LoVo (cell line): ENCODE results near the gene TBC1D2B.

Source experiments
- DNase-seq: peaks from one replicate; pipeline ENCODE4 v3.0.0-alpha.2; 2016; ENCODE audit warnings: low spot score

The TBC1D2B gene

DNA sequence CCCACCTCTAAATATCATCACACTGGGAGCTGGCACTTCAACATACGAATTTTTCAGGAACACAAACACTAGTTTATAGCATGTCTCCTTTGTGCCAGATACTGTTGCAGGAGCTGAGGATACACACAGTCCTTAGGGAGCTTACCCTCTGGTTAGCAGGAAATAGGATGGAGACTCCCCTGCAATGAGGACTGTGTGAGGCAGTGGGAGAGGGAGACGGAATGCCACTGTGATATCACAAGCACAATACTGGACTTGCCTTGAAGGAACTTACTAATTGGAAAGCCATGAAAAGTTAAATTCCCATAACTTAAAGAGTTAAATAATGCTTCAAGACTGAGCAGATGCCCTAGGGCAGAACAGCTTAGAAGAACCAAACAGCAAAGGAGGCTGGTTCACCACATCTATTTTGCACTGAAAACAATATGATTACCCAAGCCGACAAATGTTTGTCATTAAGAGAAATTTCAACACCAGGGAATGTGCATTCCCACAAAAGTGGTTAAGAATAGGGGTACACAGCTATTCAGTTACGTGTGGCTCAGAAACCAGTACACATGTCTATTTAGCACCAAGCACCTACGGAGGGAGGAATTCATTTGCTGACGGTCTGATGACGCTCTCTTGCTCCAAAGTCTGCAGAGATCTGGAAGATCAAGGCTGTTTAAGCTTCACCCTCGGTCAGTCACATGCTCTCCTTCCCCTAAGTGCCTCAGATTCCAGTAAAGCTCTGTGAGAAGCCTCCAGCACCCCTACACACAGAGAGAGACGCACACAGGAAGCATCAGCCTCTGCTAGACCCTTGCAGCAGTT, 5.2 kb downstream of the TBC1D2B start:
- no peak for DNase-seq

DNA sequence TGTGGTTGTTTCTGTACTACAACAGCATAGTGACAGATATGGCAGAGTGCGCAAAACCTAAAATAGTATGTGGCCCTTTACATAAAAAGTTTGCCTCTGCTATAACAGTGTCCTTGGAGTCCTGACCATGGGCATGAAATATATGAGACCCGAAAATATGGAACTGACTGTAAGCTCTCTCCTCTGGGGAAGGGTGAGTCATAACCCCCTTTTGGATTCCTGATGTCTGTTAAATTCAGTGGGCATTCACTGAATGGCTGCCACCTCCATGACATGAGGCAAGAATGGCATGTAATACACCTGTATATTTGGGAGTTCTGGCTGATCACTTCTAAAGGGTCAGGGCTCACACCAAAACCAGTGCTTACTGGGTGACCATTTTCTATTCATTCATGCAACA, 6.1 kb downstream of the TBC1D2B start:
- DNase-seq = no peak

DNA sequence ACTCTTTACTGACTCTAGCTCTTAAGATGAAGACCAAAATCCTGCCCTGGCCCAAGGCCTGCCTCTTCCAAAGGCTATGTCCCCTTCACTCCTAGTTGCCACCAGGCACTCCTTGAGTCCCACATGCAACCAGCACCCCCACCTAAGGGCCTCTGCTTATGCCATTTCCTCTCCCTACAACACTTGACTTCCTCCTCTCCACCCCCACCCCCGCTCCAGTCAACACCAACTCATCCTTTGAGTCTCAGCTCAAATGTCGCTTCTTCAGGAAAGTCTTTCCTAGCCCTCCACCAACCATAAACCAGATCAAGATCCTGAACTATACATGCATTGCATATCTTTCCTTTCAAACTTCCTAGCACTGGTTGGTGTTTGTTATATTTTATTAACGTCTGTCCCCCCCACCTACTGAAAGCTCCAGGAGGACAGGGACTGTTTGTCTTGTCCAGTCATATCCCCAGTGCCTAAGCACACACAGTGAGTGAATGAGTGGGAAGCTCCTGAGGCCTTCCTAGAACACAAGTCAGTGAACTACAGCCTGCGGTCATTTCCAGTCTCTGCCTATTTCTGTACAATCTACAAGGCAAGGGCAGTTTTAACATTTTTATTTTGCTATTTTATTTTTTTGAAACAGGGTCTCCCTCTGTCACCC, 7.3 kb downstream of the TBC1D2B start:
- no peak for DNase-seq

DNA sequence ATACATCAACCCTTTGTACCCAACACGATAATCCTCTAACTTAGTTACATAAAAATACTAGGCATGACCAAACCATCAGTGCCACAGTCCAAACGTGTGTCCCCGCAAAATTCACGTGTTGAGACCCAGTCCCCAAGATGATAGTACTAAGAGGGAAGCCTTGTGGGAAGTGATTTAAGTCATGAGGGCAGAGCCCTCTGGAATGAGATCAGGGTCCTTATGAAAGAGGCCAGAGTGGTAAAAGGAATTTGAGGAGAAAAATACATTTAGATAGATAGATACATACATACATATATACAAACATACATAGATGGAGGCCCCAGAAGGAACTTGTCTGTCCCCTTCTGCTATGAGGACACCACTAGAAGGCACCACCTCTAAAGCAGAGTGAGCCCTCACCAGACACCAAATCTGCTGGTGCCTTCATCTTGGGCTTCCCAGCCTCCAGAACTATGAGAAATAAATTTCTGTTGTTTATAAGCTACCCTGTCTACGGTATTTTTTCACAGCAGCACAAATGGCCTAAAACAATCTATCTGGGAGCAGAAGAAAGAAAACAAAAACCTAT, 8.0 kb downstream of the TBC1D2B start:
- DNase-seq = no peak

DNA sequence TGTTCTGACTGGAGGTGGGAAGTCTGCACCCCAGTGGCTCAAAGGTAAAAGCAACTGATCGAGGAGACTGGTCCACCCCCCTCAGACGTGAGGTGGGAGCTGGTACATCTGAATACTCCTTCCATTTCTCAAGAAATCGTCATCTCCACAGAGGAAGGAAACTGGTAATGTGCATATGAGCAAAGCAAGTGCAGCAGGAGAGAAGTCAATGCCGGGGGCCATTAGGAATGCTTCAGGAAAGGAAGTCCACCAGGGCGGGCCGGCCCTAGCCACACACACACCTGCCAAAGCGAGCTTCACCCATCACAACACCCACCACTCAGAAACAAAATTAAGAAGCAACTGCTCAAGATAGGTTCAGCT, 8.5 kb downstream of the TBC1D2B start:
- no peak for DNase-seq

DNA sequence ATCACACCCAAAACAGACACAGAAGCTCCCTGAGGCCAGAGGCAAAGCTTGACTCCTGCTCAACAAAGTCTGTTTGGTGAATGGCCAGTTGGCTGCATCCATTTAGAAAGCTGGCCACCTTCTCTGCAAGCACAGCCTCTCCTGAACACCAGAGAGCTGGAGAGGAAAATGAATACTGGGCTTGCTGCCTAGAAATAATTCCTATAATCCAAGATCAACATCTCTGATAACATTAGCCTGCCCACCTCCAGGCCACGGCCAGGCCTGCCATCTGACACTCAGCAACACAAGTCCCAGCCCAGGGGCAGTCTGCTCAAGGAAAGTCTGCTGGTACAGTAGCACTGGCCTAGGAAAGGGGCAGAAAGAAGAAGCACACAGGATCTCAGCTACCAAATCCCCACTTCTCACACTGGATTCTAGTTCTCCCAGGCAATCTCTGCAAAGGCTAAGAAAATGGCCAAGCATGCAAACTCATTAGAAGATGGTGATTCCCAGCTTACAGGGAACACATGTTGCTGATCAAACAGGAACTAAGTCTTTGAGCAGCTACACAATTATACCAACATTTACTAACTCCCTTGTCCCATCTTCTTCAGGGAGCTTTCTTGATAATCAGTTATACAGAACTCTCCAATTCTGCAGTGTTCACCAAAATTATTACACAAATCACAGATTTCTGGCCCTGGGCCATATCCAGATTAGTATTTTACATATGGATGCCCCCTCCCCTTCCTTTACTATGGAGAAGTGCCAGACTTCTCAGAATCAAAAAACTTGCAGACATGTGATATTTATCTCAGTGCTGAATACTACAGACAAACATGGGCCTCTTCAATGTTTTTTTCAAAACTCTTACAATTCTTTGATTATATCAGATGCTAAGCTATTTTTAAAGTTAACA, 9.9 kb downstream of the TBC1D2B start:
- DNase-seq = no peak

DNA sequence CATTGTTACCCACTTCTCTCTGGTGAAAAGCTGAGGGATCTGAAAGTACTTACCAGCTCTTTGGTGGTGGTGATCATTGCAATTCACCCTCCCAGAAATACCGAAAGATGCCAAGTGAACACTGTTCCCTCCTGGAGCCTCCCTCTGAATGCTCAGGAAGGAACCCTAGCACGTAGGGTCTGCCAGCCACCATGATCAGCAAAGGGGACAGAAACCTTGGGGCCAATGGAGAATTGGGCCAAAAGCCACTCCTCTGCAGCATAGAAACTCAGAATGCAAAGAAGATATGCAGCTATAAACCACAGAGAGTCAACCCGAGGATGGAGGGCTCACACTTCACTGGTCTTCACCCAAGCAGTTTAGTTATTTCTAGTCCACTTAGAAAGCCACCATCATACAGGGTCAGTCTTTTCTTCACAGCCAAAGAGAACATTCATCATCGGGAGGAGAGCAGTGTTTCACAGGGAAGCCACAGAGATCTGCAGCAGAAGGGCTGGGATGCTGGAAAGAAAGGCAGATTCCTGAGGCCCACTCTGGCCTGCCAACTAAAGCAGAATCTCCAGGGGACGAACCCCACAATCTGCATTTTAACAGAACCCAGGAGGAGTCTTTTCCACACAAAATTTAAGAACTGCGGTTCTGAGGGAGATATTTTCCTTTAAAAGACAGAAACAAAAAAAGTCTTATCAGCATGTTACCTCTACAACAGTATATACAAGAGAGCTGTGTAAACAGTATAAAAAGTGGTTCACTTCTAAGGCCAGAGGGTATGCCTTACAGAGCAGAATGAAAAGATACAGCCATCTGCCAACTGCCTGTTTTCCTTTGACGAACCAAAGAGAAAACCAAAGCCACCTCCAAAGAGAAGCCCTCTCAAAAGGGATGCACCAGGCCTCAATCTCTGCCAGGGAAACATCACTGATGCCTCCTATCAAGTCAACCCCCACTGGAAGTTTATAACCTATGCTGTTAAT, 11.3 kb downstream of the TBC1D2B start:
- DNase-seq = no peak

DNA sequence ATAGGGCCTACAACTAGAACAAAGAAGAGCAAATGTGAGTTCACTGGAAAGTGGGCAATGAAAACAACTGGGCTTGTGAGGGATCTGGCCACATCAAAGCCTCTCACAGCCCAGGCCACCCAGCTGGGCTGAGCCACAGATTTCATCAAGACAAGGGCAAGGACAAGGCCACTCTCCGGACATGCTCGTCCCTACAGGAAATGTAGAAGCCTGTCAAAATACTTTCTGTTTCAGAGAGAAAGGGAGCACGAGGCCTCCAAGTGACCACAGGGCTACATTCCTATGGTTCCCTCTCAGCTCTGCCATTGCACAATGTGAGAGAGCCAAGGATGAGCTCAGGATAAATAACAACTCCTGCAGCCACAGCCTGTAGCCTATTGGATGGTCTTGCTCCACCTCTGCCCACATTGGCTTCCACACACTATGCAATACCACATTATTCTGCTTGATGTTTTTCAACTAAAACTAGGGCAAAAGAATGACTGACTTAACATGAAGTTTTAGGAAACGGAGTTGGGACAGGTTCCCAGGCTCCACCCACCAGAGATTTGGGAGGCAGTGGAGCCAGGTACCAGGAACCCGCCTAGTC, 12.1 kb downstream of the TBC1D2B start:
- DNase-seq = peak; percentile 39

DNA sequence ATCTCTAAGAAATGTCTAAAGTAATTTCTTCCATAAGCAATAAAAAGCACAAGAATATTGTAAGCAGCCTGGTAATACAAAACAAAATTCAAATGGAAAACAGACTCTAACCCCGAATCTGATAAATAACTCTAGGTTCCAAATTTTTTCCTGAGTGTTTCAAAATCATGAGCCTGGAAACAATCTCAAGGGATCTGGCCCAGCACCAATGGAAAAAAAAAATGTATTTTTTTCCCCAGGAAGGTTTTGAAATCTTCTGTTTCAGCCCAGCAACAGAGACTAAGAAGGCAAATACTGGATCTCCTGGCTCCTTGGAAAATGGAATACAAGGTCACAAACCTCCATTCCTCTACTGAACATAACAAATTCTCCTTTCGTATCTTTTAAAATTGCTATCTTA, 13.0 kb downstream of the TBC1D2B start:
- DNase-seq = no peak

DNA sequence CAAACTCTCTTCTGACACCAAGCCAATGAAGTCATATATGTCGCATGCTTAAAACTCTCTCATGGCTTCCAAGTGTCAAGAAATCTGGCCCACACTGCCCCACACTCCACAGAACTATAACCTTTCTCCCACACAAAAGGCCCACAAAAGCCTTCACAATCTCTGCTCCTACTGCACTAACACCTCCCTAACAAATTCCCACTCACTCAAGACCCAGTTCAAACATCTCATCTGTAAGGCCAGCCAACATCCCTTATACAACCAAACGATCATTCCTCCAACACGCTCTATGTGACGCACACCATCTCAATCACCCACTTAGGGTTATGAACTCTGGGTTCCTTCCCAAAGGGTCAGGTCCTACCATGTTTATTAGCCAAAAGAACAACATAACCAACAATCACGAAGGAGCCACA, 13.5 kb downstream of the TBC1D2B start:
- no peak for DNase-seq

DNA sequence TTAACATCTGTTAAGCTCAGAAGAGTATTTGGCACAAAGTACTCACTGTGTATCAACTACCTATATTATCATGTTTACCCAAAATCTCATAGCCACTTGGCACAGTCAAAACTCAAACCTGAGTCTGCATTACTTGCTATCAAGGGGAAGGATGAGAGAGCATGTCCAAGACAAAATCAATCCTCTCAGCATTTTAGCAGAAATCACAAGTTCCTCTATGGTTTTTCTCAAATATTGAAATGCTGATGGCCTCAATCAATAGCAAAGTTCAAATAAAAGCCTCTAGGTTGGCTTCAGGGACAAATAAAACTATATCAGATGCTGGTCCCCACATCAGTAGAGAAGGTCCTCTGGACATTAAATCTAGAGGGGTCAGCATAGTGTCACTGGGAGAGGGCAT, 14.3 kb downstream of the TBC1D2B start:
- no peak for DNase-seq

DNA sequence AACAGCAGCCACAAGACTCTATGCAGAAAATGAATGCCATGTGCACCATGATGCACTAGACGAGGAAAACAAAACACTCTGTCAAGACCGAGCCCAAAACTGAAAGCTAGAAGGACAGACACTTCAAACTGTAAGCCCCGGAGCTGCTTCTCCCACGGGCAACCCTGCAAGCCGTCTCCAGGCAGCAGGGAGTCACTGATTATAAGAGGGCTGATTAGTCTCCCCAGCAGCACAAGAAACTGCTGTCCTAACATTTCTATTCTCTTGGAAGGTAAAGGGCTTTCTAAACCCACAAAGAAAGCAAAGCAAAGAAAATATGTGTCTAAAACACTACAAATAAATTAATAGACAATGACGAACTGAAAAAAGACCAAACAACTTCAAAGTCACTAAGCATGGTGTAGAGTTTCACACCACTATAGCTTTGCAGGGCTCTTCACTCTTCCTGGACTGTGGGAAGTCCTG, 15.5 kb downstream of the TBC1D2B start:
- no peak for DNase-seq

DNA sequence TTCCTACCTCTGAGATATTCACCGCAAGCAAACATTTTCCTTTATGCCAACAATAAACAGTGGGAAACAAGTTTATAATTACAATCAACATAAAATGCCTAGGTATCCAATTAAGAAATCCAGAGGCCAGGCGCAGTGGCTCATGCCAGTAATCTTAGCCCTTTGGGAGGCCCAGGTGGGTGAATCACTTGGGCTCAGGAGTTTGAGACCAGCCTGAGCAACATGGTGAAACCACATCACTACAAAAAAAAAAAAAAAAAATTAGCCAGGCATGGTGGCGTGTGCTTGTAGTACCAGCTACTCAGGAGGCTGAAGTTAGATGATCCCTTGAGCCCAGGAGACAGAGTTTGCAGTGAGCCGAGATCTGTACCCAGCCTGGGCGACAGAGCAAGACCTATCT, 17.3 kb downstream of the TBC1D2B start:
- DNase-seq = no peak

DNA sequence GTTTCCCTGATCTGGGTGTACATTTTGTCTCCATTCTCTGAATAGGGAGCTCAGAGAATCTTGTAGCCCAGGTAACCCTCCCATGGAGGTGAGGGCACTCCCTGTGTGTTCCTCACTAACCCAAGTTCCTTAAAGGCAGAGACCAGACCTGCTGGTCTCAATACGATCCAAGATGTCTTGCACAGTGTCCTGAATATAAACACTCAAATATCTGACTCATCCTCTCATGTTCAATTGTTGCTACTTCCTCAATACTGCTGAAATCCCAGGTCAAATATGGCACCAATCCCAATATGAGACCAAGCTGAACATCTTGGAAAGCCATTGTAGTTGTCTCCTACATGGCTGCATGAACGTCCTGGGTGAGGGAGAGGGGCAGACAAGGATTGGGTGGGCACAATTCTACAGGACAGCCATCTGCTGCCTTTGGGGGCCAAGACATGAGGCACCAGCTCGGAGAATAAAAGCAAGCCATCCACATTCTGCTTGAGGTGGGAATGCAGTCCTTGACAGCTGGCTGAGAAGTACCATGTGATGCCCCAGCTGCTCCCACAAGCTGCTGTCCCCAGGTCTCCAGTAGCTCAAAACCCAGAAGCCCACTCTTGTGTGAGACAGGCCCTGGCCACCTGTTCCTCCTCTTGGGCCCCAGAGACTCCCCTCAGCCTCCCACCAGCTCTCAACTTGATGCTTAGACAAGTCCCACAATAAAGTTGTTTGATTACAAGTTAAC, 18.2 kb downstream of the TBC1D2B start:
- DNase-seq = no peak

DNA sequence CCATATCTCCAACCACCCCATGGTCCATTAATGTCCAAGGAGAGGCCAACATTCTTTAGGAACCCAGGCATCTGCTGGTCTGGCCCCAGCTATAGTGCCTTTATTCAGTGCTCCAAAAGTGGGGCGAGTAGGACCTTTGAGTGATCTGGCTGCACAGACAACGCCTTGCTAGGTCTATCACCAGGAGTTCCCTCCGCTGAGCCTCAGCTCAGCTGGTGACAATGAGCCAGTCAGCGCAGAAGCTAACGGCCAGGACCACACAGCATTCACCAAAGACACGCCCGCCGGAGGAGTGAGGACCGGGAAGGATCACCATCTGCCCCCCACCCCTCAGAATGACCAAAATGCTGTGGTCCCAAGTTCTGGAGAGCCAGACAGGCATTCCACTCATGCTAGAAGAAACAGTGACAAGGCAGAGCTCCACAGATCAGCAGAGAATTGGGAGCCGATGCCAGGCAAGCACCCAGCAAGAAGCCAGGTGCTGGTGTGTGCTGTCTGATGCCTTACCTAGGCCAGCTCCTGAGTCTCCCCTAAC, 19.0 kb downstream of the TBC1D2B start:
- no peak for DNase-seq

DNA sequence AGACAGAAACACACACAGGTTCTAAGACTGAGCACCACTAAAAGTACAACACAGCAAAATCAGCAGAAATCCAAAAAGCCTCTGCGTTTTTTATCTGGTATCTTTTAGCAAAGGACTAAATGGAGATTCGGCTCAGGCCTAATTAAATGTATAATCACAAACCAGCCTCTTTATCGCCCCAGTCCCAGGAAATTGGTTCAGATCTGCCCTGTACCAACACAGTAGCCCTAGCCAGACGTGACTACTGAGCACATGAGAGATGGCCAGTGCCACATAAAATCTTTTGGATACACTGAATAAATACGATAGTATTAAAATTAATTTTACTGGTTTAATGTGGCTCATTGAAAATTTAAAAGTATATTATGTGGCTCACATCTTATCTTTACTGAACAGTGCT, 19.7 kb downstream of the TBC1D2B start:
- DNase-seq = no peak

DNA sequence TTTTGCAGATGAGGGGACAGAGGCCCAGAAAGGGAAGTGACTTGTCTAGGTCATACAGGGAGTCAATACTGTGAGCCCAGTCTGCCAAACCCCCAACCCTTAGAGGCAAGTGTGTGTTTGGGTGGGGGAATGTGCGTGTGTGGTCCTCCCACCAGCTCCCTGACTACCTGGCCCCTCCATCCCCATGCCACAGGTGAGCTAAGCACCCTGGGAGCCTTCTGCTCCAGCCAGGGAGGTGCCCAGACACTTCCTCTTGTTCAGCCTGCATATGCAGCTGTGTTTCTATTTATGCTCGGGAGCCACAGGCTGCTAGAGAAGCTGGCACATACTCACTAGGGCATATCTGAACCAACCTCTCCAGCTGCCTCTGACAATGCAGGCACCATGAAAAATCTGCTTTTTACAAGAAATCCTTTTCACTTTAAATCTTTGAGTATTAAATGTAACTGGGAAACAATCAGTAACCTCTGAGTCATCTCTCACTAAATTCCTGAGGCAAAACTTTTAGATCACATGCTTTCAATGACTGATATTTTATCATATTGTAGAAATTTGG, 20.7 kb downstream of the TBC1D2B start:
- no peak for DNase-seq

DNA sequence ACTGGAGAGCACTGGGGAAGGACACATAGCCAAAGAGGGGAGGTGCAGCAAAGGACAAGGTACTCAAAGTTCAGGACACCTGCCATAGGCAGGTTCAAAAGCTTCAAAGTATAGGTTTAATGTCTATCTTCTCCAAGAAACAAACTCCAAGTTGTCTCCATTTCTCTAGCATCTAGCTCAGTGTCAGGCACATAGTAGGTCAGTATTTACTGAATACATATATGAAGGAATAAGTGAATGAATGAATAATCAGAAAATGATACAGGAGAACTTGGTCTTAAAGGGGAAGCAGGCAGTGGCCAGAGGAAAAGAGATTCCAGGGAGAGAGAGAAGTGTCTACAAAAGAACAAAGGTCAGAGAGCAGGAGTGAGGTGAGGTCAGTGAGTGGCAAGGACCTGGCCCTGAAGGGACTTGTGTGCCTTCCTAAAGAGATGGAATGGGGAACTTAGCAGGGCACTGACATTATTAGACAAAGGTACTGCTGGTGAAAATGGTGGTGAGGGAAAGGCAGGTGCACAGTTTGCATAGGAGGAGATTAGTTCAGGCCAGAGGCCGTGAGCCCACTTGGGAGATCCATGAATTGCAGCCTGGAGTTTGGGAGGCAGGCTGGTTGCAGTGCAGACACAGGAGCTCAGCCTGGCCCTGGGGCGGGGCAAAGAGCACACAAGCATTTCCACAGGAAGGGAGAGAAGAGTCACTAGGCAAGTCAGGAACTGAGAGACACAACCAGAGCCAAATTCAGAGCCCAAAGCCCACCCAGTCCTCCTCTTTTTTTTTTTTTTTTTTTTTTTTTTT, 21.4 kb downstream of the TBC1D2B start:
- peak; percentile 57 for DNase-seq

DNA sequence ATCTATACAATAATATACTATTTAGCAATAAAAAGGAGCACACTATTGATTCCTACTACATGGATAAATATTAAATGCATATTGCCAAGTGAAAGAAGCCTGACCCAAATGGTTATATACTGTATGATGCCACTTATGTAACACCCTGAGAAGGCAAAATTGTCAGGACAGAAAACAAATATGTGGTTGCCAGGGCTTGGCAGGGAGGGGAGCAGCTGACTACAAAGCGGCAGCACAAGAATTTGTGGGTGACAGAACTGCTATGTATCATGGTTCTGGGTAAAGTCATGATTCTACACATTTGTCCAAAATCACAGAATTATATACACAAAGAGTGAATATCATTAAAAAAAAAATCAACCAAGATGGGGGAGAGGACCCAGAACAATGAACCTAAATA, 22.5 kb downstream of the TBC1D2B start:
- DNase-seq = no peak
